ENCODE results near the gene HRAS. TPM values are rescaled to one million over a fixed set of nuclear protein-coding genes. Genes with fewer than 3 reads are reported as not detected.

HRAS gene
- total RNA-seq, 1 experiment from 2014 or later, result 104 TPM

GRCh38 chr11:568306-569157 is 33.2 kb upstream of the HRAS start:
- no TSS peak for BruUV-seq (replicated peaks)
- Histone ChIP-seq H3K79me2 (ENCODE audit: insufficient read depth, low read length) (no peaks in the 10 kb centered on the region), H3K4me3 (replicated peaks in 1 of 2; ENCODE audit: low read depth in 1 of 2, low read length in 2 of 2) (peak overlapping the region; percentile 71 to 75), H3K4me2 (ENCODE audit: low read length) (peak overlapping the region; percentile 83), H3K9me3 (ENCODE audit: control insufficient read depth in 1 of 2, insufficient read depth in 1 of 2, low read depth in 1 of 2, low read length in 2 of 2) (no peaks in the 10 kb centered on the region), H2AFZ (ENCODE audit: low read depth, low read length, poor library complexity, severe bottlenecking) (no peak overlapping the region), H3K27me3 (ENCODE audit: insufficient read depth, low read length) (no peaks in the 10 kb centered on the region), H3K27ac (ENCODE audit: low read depth, low read length) (peak overlapping the region; percentile 96), H3K9ac (ENCODE audit: low read length) (peak overlapping the region; percentile 82), H4K20me1 (ENCODE audit: insufficient read depth) (no peaks in the 10 kb centered on the region), H3K4me1 (ENCODE audit: control insufficient read depth in 1 of 2, insufficient read depth in 2 of 2, low read length in 2 of 2) (peaks cover 11 to 51% of the 10 kb centered on the region in 2 experiments; a peak in 3 of 4 replicates), H3K36me3 (ENCODE audit: control insufficient read depth in 1 of 2, insufficient read depth in 2 of 2, low read length in 2 of 2) (0 out of 4 replicates have a peak, but pooled peaks cover 0 to 3% of the 10 kb centered on the region in 2 experiments), H3K9me2 (ENCODE audit: insufficient read depth) (no peaks in the 10 kb centered on the region)
- peak; percentile 76 for DNase-seq (ENCODE audit: low read depth, low spot score)
- no peak for TF ChIP-seq EZH2phosphoT487 (IDR thresholded peaks at IDR 0.05; ENCODE audit: borderline replicate concordance)
- TF ChIP-seq POLR2AphosphoS5 (IDR thresholded peaks at IDR 0.05; ENCODE audit: low read depth, low read length), result peak; percentile 63
- peak; percentile 67 for TF ChIP-seq TCF7L2 (IDR thresholded peaks at IDR 0.05; ENCODE audit: borderline replicate concordance, extremely low read depth, insufficient read depth, insufficient read length)
- no peak for TF ChIP-seq EZH2 (IDR thresholded peaks at IDR 0.05)
- TF ChIP-seq ZNF274 (IDR thresholded peaks at IDR 0.05; ENCODE audit: low read depth, low read length), result no peak
- no peak for TF ChIP-seq YY1 (IDR thresholded peaks at IDR 0.05; ENCODE audit: extremely low read depth, insufficient replicate concordance, low read depth, low read length)
- peak; percentile 42; the same call in 1 of the 2 replicates for TF ChIP-seq ZFX (IDR thresholded peaks at IDR 0.05)
- no peak for TF ChIP-seq MAX (IDR thresholded peaks at IDR 0.05)
- RAD21 ChIA-PET (ENCODE audit: low non-redundant PET in 1 of 2, low total read pairs in 2 of 2, uncharacterized antibody in 2 of 2, unreplicated experiment in 2 of 2), result no interaction called here
- POLR2A ChIA-PET, result no interaction called here
- CTCF ChIA-PET, result no interaction called here
- peak; percentile 95 for ATAC-seq
- intact Hi-C loops (cut with micrococcal nuclease), result no loop called here

Data from HCT116 (cell line).